Ishikawa (cell line): ENCODE results near the gene CHST6.

Experiments
- CEBPB ChIP-seq: IDR thresholded peaks from 2 replicates; pipeline ENCODE4 v1.6.1; 2012
- CREB1 ChIP-seq: IDR thresholded peaks from 2 replicates; pipeline ENCODE4 v1.6.1; 2012; ENCODE audit warnings: low read depth
- EGR1 ChIP-seq: IDR thresholded peaks from 2 replicates; pipeline ENCODE4 v1.6.1; 2012
- EP300 ChIP-seq: IDR thresholded peaks from 2 replicates; pipeline ENCODE4 v1.6.1; 2012; ENCODE audit warnings: borderline replicate concordance
- FOXM1 ChIP-seq: IDR thresholded peaks from 2 replicates; pipeline ENCODE4 v1.6.1; 2012; ENCODE audit warnings: low read depth, borderline replicate concordance
- NFIC ChIP-seq: IDR thresholded peaks from 2 replicates; pipeline ENCODE4 v1.6.1; 2012
- RAD21 ChIP-seq: IDR thresholded peaks from 2 replicates; pipeline ENCODE4 v1.6.1; 2012; ENCODE audit warnings: low read depth
- TAF1 ChIP-seq: IDR thresholded peaks from 2 replicates; pipeline ENCODE4 v1.6.1; 2012; ENCODE audit warnings: low read depth, mild to moderate bottlenecking
- TCF12 ChIP-seq: IDR thresholded peaks from 2 replicates; pipeline ENCODE4 v1.6.1; 2012; ENCODE audit warnings: low read depth
- TEAD4 ChIP-seq: IDR thresholded peaks from 2 replicates; pipeline ENCODE4 v1.6.1; 2012
- YY1 ChIP-seq: IDR thresholded peaks from 2 replicates; pipeline ENCODE4 v1.6.1; 2012; ENCODE audit warnings: low read depth
- ZBTB7A ChIP-seq: IDR thresholded peaks from 2 replicates; pipeline ENCODE4 v1.6.1; 2012; ENCODE audit warnings: low read depth
- TF ChIP-seq, protein P1 (sequence below): IDR thresholded peaks from 2 replicates; pipeline ENCODE4 v1.6.1; 2012
- TF ChIP-seq, protein P2 (sequence below): IDR thresholded peaks from 2 replicates; pipeline ENCODE4 v1.6.1; 2012
- TF ChIP-seq, protein P3 (sequence below): IDR thresholded peaks from 2 replicates; pipeline ENCODE4 v1.6.1; 2012; ENCODE audit warnings: low read depth, mild to moderate bottlenecking

The CHST6 gene

DNA sequence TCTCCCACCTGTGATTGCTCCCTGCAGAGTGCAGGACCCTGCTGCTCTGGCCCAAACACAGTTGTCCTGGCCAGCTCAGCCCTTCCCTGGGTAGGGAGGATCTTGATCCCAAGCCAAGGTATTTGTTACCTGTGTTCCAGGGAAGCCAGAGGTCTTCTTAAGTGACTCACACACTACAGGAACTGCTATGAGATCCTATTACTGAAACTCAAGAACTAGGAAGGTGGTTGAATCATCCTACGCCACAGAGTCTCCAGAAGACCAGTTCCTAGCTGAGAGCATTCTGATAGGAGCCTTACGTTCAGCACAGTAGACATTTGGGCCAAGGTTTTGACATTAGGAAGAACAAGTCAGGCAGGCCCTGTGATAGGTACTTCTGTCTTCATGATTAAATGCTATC is 12.0 kb downstream of the CHST6 start:
- TF ChIP-seq TAF1, result no peak
- TF ChIP-seq ZBTB7A, result peak; percentile 74; the same call in 1 of the 2 replicates
- TF ChIP-seq EP300, result peak; percentile 90
- no peak for TF ChIP-seq CREB1
- peak; percentile 70; the same call in 1 of the 2 replicates for TF ChIP-seq FOXM1
- TF ChIP-seq, protein P1, sequence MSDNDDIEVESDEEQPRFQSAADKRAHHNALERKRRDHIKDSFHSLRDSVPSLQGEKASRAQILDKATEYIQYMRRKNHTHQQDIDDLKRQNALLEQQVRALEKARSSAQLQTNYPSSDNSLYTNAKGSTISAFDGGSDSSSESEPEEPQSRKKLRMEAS, result no peak; the same call in 1 of the 2 replicates
- no peak for TF ChIP-seq YY1
- no peak for TF ChIP-seq EGR1
- TF ChIP-seq TCF12, result peak; percentile 91
- TF ChIP-seq, protein P2, sequence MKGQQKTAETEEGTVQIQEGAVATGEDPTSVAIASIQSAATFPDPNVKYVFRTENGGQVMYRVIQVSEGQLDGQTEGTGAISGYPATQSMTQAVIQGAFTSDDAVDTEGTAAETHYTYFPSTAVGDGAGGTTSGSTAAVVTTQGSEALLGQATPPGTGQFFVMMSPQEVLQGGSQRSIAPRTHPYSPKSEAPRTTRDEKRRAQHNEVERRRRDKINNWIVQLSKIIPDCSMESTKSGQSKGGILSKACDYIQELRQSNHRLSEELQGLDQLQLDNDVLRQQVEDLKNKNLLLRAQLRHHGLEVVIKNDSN, result no peak
- peak; percentile 17; the same call in 1 of the 2 replicates for TF ChIP-seq RAD21
- TF ChIP-seq CEBPB, result 0 out of 2 replicates have a peak, but pooled peaks have one; percentile 38
- TF ChIP-seq, protein P3, sequence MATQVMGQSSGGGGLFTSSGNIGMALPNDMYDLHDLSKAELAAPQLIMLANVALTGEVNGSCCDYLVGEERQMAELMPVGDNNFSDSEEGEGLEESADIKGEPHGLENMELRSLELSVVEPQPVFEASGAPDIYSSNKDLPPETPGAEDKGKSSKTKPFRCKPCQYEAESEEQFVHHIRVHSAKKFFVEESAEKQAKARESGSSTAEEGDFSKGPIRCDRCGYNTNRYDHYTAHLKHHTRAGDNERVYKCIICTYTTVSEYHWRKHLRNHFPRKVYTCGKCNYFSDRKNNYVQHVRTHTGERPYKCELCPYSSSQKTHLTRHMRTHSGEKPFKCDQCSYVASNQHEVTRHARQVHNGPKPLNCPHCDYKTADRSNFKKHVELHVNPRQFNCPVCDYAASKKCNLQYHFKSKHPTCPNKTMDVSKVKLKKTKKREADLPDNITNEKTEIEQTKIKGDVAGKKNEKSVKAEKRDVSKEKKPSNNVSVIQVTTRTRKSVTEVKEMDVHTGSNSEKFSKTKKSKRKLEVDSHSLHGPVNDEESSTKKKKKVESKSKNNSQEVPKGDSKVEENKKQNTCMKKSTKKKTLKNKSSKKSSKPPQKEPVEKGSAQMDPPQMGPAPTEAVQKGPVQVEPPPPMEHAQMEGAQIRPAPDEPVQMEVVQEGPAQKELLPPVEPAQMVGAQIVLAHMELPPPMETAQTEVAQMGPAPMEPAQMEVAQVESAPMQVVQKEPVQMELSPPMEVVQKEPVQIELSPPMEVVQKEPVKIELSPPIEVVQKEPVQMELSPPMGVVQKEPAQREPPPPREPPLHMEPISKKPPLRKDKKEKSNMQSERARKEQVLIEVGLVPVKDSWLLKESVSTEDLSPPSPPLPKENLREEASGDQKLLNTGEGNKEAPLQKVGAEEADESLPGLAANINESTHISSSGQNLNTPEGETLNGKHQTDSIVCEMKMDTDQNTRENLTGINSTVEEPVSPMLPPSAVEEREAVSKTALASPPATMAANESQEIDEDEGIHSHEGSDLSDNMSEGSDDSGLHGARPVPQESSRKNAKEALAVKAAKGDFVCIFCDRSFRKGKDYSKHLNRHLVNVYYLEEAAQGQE, result no peak
- TF ChIP-seq NFIC, result peak; percentile 93
- peak; percentile 92 for TF ChIP-seq TEAD4

DNA sequence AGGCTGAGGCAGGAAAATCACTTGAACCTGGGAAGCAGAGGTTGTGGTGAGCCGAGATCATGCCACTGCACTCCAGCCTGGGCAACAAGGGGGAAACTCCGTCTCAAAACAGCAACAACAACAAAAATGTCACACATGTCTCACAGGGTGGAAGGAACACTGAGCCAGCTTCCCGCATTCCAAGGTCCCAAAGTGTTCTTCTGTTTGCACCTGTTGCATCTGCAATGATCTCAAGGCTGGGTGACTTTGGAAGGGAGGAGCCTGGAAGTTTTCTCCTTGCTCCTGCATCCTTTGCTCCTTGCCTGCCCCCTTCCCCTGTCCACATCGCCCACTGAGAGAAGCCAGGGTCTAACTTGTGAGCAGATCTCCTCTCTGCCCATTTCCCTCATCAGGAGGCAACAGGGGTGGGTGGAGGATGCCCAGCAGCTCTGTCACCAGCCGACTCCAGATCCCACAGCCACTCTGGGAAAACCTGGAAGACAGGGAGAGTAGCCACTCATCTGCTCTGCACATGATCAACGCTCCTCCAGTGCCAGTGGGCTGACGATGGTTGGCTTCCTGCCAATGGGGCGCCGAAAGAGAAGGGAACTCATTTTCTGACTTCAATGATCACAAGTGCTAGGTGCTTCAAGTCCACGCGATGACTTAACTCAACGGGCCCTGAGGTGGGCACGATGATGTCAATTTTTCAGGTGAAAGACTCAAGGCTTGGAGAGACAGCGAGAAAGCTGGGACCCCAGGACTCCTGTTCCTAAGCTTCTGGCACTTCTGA is 12.6 kb downstream of the CHST6 start:
- TF ChIP-seq EGR1, result no peak
- TF ChIP-seq YY1, result no peak
- no peak for TF ChIP-seq EP300
- no peak for TF ChIP-seq NFIC
- TF ChIP-seq CREB1, result no peak
- TF ChIP-seq TCF12, result no peak
- no peak for TF ChIP-seq FOXM1
- TF ChIP-seq TEAD4, result no peak

DNA sequence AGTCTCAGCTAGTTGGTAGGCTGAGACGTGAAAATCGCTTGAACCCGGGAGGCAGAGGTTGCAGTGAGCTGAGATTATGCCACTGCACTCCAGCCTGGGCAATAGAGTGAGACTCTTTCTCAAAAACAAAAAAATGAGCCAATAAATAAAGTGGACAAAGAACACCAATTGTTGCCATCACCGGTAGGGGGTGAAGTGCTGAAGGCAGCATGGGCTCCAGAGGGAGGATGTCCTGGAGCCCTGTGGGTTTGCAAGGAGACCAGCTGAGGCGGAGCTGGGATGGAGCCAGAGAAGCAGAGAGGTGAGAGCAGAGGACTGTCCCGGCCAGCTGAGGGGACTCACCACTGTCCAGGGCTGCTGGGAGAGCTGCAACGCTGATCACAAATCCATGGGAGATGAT is 13.8 kb downstream of the CHST6 start:
- TF ChIP-seq FOXM1 (no peak), NFIC (0 out of 2 replicates have a peak, but pooled peaks have one; percentile 8)

DNA sequence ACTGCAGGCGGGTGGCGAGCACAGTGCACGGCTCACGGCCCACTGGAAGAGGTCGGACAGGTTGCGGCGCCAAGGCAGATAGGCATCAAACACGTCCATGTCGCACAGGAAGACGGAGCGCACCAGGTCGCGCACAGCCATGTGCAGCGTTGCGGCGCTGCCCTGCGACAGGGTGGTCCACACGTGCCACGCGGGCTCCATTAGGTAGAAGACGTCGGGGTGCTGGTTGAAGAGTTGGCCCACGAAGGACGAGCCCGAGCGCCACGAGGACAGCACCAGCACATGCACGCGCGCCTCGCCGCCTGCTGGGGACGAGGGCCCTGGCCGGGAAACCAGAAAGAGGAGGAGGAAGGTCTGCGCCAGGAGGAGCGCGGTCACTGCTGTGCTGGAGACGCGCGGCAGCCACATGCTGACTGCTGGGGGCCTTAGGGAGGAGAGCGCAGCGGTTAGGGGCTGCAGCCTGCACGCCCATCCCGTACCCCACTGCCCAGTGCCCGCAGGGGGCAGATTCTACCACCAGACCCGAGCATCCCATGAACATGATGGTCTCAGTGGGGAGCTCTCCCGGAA is 15.7 kb downstream of the CHST6 start:
- TF ChIP-seq, protein P2, result no peak
- TF ChIP-seq RAD21, result no peak
- TF ChIP-seq TCF12, result no peak
- no peak for TF ChIP-seq EGR1

DNA sequence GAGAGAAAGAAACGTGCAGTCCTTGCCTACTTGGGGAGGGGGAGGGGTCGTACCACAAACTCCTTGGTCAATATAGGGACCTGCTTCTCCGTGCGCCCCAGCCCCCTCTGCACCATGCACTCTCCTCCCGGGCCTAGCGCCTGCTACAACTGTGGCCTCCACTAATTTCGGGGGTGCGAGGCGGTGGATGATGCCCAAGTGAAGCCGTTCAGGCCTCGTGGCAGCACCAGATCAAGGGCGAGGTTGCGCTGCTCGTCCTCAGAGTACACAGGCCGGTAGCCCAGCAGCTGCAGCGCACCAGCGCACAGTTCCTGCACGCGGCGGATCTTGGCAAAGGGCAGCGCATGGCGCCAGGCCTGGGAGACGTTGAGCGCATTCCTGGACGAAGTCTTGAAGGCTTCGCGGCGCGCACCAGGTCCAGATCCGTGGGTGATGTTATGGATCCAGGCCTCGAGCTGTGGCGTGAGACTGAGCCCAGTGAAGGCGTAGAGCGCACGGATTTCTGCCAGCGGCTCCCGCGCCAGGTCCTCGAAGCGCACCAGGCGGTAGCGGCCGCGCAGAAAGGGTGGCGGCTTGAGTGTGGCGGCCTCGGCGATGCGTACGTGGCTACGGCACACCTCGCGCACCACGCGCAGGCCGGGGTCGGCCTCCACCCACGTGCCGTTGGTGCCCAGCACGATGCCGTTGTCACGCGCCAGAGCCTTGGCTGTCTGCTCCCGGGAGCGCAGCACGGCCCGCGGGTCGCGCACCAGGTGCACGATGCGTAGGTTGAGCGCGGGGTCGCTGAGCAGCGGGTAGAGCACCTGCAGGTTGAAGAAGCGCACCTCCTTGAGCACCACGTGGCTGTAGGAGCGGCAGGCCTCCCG is 16.5 kb downstream of the CHST6 start:
- TF ChIP-seq, protein P2, result no peak
- TF ChIP-seq RAD21 (no peak), CREB1 (no peak), YY1 (no peak), EP300 (no peak), TAF1 (no peak), TEAD4 (no peak), EGR1 (no peak), NFIC (no peak), CEBPB (no peak), FOXM1 (no peak), ZBTB7A (no peak), TCF12 (no peak)
- TF ChIP-seq, protein P3, result no peak
- TF ChIP-seq, protein P1, result no peak
